GM20000 (cell line): ENCODE data around the gene OR6J1.
"Not testable (repeated sequence)": the region's sequence is repeated elsewhere in the genome, so short reads cannot be mapped to it uniquely, and the experiment has no call there.

Experiments
- DNase-seq: peaks from one replicate; pipeline ENCODE4 v3.0.0; 2012; ENCODE audit warnings: low spot score
- CTCF ChIP-seq: IDR thresholded peaks from 2 replicates; pipeline ENCODE4 v1.5.1; 2012; ENCODE audit warnings: mild to moderate bottlenecking, control low read depth; ENCODE audit errors: extremely low read depth, missing control alignments

Gene OR6J1

GRCh38 chr14:22644305-22644635, at the start of gene OR6J1:
OR6J1 (minus strand) TSS chr14:22644352; CDS start chr14:22634811, 9,541 bp downstream.
- DNase-seq: no peak
- TF ChIP-seq CTCF: no peak

- no peak for DNase-seq
- no peak for TF ChIP-seq CTCF
Measured at GRCh38 chr14:22692194-22692593, 48.0 kb upstream of the OR6J1 start.

DNA sequence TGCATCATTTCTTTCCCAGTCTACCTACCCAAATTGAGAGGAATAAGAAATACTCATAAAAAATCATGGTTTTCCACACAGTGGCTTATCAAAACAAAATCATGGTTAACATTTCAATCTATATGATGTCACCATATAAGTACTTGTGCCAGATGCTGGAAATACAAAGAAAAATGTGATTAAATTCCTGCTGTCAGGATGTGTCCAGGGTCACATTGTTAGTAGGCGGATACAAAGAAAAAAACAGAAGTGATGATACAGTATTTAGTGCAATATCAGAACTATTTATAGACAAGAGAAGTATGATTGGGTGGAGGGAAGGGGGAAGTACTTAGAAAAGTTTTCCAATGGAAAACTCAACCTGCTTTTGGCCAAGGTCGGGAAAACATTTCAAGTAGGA, 47.0 kb upstream of the OR6J1 start:
- DNase-seq: no peak
- TF ChIP-seq CTCF: no peak

DNA sequence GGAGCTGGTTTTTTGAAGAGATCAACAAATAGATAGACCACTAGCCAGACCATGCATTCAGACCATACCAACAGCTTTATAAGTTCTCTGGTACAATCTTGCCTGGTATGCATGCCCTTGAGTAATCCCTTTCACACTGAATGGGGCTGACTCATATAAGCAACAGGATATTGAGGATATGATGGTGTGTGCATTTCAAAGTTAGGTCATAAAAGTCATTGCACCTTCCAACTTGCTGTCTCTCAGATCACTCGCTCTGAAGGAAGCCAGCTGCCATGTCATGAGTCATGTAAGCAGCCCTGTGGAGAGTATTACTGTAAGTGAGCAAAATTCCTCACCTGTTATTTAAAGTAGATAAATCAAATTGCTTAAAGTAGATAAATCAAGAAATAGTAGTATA, 45.0 kb upstream of the OR6J1 start:
- TF ChIP-seq CTCF: no peak
- no peak for DNase-seq

DNA sequence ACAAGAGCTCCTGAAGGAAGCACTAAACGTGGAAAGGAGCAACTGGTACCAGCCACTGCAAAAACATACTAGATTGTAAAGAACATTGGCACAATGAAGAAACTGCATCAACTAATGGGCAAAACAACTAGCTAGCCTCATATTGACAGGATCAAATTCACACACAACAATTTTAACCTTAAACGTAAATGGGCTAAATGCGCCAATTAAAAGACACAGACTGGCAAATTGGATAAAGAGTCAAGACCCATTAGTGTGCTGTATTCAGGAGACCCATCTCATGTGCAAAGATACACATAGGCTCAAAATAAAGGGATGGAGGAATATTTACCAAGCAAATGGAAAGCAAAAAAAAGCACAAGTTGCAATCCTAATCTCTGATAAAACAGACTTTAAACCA, 43.8 kb upstream of the OR6J1 start:
- not testable (repeated sequence) for DNase-seq

DNA sequence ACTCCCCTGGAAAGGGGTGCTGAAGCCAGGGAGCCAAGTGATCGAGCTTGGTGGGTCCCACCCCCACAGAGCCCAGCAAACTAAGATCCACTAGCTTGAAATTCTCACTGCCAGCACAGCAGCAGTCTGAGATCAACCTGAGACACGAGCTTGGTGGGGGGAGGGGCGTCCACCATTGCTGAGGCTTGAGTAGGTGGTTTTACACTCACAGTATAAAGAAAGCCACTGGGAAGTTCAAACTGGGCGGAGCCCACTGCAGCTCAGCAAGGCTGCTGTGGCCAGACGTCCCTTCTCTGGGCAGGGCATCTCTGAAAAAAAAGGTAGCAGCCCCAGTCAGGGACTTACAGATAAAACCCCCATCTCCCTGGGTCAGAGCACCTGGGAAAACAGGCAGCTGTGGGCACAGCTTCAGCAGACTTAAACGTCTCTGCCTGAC, 42.0 kb upstream of the OR6J1 start:
- DNase-seq: not testable (repeated sequence)

DNA sequence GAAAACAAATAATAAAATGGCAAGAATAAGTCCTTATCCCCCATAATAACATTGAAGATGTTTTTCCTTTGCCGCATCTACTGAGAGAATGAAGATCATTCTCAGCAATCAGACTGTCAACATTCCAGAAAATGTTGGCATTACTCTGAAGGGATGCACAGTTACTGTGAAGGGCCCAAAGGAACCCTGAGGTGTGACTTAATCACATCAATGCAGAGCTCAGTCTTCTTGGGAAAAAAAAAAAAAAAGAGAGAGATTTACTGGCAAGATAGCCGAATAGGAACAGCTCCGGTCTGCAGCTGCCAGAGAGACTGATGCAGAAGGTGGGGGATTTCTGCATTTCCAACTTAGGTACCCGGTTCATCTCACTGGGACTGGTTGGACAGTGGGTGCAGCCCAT, 41.3 kb upstream of the OR6J1 start:
- no peak for DNase-seq

GRCh38 chr14:22683428-22683827, 39.3 kb upstream of the OR6J1 start:
- not testable (repeated sequence) for DNase-seq

More for the DNA sequence above, 41.3 kb upstream of the OR6J1 start:
- no peak for TF ChIP-seq CTCF

DNA sequence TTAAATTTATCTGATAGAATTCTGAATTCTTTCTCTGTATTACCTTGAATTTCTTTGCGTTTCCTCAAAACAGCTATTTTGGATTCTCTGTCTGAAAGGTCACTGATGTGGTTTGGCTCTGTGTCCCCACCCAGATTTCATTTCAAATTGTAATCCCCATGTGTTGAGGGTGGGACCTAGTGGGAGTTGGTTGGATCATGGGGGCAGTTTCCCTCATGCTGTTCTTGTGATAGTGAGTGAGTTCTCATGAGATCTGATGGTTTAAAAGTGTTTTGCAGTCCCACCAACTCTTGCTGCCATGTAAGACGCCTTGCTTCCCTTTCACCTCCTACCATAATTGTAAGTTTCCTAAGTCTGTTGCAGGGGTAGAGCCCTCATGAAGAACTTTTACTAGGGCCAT, 34.1 kb upstream of the OR6J1 start:
- no peak for DNase-seq
- no peak for TF ChIP-seq CTCF

- not testable (repeated sequence) for DNase-seq
Measured at GRCh38 chr14:22677551-22677950, 33.4 kb upstream of the OR6J1 start.
